K562 (cell line): ENCODE results near the gene BAG2. TPM values are rescaled to one million over a fixed set of nuclear protein-coding genes. Genes with fewer than 3 reads are reported as not detected.

Experiments used
- CAMTA2 ChIP-seq: fragments of 250-450 bp; sonication (Bioruptor Pico); conservative IDR thresholded peaks from 2 replicates; pipeline ENCODE4 v1.5.1; 2022
- CEBPB ChIP-seq: fragments of 450-650 bp; IDR thresholded peaks from 2 replicates; pipeline ENCODE4 v1.6.1; 2016; ENCODE audit warnings: missing genetic modification characterization, missing compliant biosample characterization
- E2F3 ChIP-seq: fragments of 250-450 bp; sonication (Bioruptor Pico); IDR thresholded peaks from 2 replicates; pipeline ENCODE4 v1.4.0; 2020; ENCODE audit warnings: mild to moderate bottlenecking
- GATAD2A ChIP-seq: fragments of 450-650 bp; IDR thresholded peaks from 2 replicates; pipeline ENCODE4 v1.6.1; 2017
- KLF10 ChIP-seq: fragments of 250-450 bp; sonication (Bioruptor Pico); IDR thresholded peaks from 2 replicates; pipeline ENCODE4 v1.6.1; 2021; ENCODE audit warnings: matching md5 sums
- KLF13 ChIP-seq: fragments of 450-650 bp; IDR thresholded peaks from 2 replicates; pipeline ENCODE4 v1.6.1; 2016; ENCODE audit warnings: missing genetic modification characterization, low read depth, mild to moderate bottlenecking, missing compliant biosample characterization, moderate library complexity, borderline replicate concordance
- MEF2A ChIP-seq: IDR thresholded peaks from 2 replicates; pipeline ENCODE4 v1.6.1; 2011; ENCODE audit warnings: low read depth, mild to moderate bottlenecking, low read length, moderate library complexity; ENCODE audit not compliant: control insufficient read depth
- MIER1 ChIP-seq: fragments of 450-650 bp; IDR thresholded peaks from 2 replicates; pipeline ENCODE4 v1.6.1; 2016; ENCODE audit warnings: antibody characterized with exemption, mild to moderate bottlenecking, low read depth
- RBBP5 ChIP-seq: fragments of 200-600 bp; sonication (generic); IDR thresholded peaks from 2 replicates; pipeline ENCODE4 v1.6.1; 2012; ENCODE audit warnings: borderline replicate concordance, mild to moderate bottlenecking, low read length, control low read depth, inconsistent platforms; ENCODE audit not compliant: insufficient read depth, poor library complexity, severe bottlenecking
- SLC30A9 ChIP-seq: fragments of 250-450 bp; sonication (Bioruptor Pico); IDR thresholded peaks from 2 replicates; pipeline ENCODE4 v1.8.0; 2022; ENCODE audit warnings: mild to moderate bottlenecking, moderate library complexity
- SRSF3 ChIP-seq: fragments of 200-400 bp; formaldehyde crosslinking; IDR thresholded peaks from 2 replicates; pipeline ENCODE4 v1.6.1; 2016; ENCODE audit warnings: mild to moderate bottlenecking, low read length, moderate library complexity; ENCODE audit not compliant: insufficient read depth
- ZNF316 ChIP-seq: fragments of 450-650 bp; IDR thresholded peaks from 2 replicates; pipeline ENCODE4 v1.6.1; 2016
- ZNF57 ChIP-seq: fragments of 450-650 bp; formaldehyde crosslinking; IDR thresholded peaks from 2 replicates; pipeline ENCODE4 v1.4.0; 2020; ENCODE audit warnings: mild to moderate bottlenecking, moderate library complexity
- ZNF586 ChIP-seq: fragments of 450-650 bp; formaldehyde crosslinking; conservative IDR thresholded peaks from 2 replicates; pipeline ENCODE4 v1.4.0; 2020; ENCODE audit warnings: mild to moderate bottlenecking, moderate library complexity
- ZNF696 ChIP-seq: fragments of 250-450 bp; sonication (Bioruptor Pico); conservative IDR thresholded peaks from 2 replicates; pipeline ENCODE4 v1.4.0; 2020; ENCODE audit warnings: mild to moderate bottlenecking, moderate library complexity
- ZNF764 ChIP-seq: fragments of 250-450 bp; sonication (Bioruptor Pico); IDR thresholded peaks from 2 replicates; pipeline ENCODE4 v1.4.0; 2020; ENCODE audit warnings: low read depth, mild to moderate bottlenecking, moderate library complexity
- ZNF785 ChIP-seq: fragments of 250-450 bp; sonication (Bioruptor Pico); IDR thresholded peaks from 2 replicates; pipeline ENCODE4 v1.4.0; 2020; ENCODE audit warnings: mild to moderate bottlenecking
- polyA plus RNA-seq, 8 experiments: library from polyadenylated mRNA; depleted of rRNA in 4 of 8; stranded (reverse) in 5 of 8; unstranded in 3 of 8; fragments of >200 nt; fragmentation: Nextera tagmentation in 2 of 8; fragmentation: Illumina TruSeq in 1 of 8; extraction: Ambion mirVana in 2 of 8; extraction: Trizol in 1 of 8; gene quantifications; 2 replicates each; pipeline versions ENCODE4 v1.2.1 to v1.2.3, GENCODE V29; 2011 to 2014; ENCODE audit warnings: inconsistent platforms in 1 of 8, missing spikeins in 1 of 8
- total RNA-seq, 7 experiments: library from RNA; depleted of rRNA in 6 of 7; stranded (reverse); fragments of >200 nt in 6 of 7; fragmentation: Illumina TruSeq in 2 of 7; extraction: Trizol in 2 of 7; gene quantifications; 2 replicates each; pipeline versions ENCODE4 v1.2.1 to v1.2.3, GENCODE V29; 2011 to 2021; ENCODE audit warnings: low replicate concordance in 1 of 7
- TF ChIP-seq, protein P1 (sequence below): fragments of 450-650 bp; IDR thresholded peaks from 2 replicates; pipeline ENCODE4 v1.6.1; 2016; ENCODE audit warnings: low read depth
- TF ChIP-seq, protein P2 (sequence below): sonication (generic); formaldehyde crosslinking; IDR thresholded peaks from 2 replicates; pipeline ENCODE4 v1.8.0; 2022; ENCODE audit warnings: mild to moderate bottlenecking, missing genetic modification reagents, borderline replicate concordance

BAG2 gene
- total and polyA plus RNA-seq, 9 of the 15 experiments (the other 6 are each of a cell fraction or from before 2014, with no cell fraction given) = 12.8 to 20.7 (median 17.6) TPM

DNA sequence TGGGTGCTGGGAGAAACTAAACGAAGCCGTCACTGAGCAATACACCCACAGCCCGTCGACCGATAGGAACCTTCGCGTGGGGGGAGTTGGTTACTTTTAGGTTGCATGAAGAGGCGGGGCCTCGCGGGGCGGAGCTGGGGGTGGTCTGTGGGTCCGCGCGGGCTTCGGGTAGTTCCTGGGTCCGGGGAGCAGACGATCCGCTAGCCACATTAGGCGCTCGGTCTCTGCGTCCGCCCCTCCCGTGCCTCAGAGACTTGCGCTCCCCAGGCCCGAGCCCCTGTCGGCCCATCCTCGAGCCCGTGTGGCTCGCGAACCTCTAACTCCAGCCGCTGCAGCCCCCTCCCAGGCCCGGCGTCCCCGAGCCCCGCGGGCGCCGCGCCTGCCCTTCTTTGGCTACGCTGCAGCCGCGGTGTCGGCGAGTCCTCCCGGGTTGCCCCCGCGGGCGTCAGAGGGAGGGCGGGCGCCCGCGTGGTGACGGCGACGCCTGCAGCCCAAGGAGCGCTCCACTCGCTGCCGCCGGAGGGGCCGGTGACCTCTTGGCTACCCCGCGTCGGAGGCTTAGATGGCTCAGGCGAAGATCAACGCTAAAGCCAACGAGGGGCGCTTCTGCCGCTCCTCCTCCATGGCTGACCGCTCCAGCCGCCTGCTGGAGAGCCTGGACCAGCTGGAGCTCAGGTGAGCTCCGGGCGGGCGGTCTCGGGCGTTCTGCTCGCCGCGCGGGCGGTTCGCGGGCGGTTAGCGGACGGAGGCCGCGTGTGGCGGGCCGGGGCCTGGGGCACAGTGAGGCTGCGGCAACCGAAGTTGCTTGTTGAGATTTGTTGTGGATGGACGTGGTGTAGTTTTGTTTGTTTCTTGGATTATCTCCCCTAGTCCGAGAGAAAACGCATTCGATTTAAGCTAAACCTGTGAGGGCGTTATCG is at the start of gene BAG2 (continued):
- TF ChIP-seq, protein P1, sequence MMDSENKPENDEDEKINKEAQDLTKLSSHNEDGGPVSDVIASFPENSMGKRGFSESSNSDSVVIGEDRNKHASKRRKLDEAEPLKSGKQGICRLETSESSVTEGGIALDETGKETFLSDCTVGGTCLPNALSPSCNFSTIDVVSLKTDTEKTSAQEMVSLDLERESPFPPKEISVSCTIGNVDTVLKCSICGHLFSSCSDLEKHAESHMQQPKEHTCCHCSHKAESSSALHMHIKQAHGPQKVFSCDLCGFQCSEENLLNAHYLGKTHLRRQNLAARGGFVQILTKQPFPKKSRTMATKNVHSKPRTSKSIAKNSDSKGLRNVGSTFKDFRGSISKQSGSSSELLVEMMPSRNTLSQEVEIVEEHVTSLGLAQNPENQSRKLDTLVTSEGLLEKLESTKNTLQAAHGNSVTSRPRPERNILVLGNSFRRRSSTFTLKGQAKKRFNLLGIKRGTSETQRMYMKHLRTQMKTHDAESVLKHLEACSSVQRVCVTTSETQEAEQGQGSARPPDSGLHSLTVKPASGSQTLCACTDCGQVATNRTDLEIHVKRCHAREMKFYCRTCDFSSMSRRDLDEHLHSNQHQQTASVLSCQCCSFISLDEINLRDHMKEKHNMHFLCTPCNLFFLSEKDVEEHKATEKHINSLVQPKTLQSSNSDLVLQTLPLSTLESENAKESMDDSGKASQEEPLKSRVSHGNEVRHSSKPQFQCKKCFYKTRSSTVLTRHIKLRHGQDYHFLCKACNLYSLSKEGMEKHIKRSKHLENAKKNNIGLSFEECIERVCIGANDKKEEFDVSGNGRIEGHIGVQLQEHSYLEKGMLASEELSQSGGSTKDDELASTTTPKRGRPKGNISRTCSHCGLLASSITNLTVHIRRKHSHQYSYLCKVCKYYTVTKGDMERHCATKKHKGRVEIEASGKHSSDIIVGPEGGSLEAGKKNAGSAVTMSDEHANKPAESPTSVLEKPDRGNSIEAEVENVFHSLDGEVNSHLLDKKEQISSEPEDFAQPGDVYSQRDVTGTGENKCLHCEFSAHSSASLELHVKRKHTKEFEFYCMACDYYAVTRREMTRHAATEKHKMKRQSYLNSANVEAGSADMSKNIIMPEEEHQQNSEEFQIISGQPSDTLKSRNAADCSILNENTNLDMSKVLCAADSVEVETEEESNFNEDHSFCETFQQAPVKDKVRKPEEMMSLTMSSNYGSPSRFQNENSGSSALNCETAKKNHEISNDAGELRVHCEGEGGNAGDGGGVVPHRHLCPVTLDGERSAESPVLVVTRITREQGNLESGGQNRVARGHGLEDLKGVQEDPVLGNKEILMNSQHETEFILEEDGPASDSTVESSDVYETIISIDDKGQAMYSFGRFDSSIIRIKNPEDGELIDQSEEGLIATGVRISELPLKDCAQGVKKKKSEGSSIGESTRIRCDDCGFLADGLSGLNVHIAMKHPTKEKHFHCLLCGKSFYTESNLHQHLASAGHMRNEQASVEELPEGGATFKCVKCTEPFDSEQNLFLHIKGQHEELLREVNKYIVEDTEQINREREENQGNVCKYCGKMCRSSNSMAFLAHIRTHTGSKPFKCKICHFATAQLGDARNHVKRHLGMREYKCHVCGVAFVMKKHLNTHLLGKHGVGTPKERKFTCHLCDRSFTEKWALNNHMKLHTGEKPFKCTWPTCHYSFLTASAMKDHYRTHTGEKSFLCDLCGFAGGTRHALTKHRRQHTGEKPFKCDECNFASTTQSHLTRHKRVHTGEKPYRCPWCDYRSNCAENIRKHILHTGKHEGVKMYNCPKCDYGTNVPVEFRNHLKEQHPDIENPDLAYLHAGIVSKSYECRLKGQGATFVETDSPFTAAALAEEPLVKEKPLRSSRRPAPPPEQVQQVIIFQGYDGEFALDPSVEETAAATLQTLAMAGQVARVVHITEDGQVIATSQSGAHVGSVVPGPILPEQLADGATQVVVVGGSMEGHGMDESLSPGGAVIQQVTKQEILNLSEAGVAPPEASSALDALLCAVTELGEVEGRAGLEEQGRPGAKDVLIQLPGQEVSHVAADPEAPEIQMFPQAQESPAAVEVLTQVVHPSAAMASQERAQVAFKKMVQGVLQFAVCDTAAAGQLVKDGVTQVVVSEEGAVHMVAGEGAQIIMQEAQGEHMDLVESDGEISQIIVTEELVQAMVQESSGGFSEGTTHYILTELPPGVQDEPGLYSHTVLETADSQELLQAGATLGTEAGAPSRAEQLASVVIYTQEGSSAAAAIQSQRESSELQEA = no peak
- TF ChIP-seq ZNF316 (no peak), CAMTA2 (peak; percentile 76; the same call in 1 of the 2 replicates), SRSF3 (no peak), KLF10 (CRISPR knock-in tag) (no peak), MEF2A (no peak), RBBP5 (peak; percentile 96), ZNF696 (CRISPR knock-in tag) (no peak), KLF13 (no peak), ZNF57 (no peak), MIER1 (no peak), ZNF785 (CRISPR knock-in tag) (no peak), ZNF764 (CRISPR knock-in tag) (no peak), ZNF586 (CRISPR knock-in tag) (no peak), GATAD2A (no peak), CEBPB (tag) (no peak; the same call in 1 of the 2 replicates), E2F3 (CRISPR knock-in tag) (no peak), SLC30A9 (CRISPR knock-in tag) (no peak)
- TF ChIP-seq, protein P2, sequence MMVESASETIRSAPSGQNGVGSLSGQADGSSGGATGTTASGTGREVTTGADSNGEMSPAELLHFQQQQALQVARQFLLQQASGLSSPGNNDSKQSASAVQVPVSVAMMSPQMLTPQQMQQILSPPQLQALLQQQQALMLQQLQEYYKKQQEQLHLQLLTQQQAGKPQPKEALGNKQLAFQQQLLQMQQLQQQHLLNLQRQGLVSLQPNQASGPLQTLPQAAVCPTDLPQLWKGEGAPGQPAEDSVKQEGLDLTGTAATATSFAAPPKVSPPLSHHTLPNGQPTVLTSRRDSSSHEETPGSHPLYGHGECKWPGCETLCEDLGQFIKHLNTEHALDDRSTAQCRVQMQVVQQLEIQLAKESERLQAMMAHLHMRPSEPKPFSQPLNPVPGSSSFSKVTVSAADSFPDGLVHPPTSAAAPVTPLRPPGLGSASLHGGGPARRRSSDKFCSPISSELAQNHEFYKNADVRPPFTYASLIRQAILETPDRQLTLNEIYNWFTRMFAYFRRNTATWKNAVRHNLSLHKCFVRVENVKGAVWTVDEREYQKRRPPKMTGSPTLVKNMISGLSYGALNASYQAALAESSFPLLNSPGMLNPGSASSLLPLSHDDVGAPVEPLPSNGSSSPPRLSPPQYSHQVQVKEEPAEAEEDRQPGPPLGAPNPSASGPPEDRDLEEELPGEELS (CRISPR knock-in tag) = no peak
